NCI-H2171 (cell line): Measurements from ENCODE around the gene C5orf47.
A peak's percentile ranks its signal among the peaks of the same experiment; 100 is the strongest.
"Not testable (repeated sequence)": the region's sequence is repeated elsewhere in the genome, so short reads cannot be mapped to it uniquely, and the experiment has no call there.

Experiments used
- DNase-seq: peaks from one replicate; lab custom pipeline; 2025; lab: John Stamatoyannopoulos, UW

The C5orf47 gene

GRCh38 chr5:173970878-173971650, 17.9 kb upstream of the C5orf47 start:
- DNase-seq: no peak

- no peak for DNase-seq
These were observed 17.2 kb upstream of the C5orf47 start for GRCh38 chr5:173971681-173972345.

GRCh38 chr5:173972607-173972924, 16.4 kb upstream of the C5orf47 start:
- DNase-seq: no peak

- peak; percentile 17 for DNase-seq
These were observed 15.9 kb upstream of the C5orf47 start for GRCh38 chr5:173972925-173973615.

GRCh38 chr5:173973616-173973969, 15.4 kb upstream of the C5orf47 start:
- DNase-seq: no peak

GRCh38 chr5:173974688-173975239, 14.2 kb upstream of the C5orf47 start:
- no peak for DNase-seq

- DNase-seq: no peak
These were observed 7.7 kb upstream of the C5orf47 start for GRCh38 chr5:173981185-173981761.

GRCh38 chr5:173984218-173984617, 4.8 kb upstream of the C5orf47 start:
- no peak for DNase-seq

- no peak for DNase-seq
These were observed 587 bp downstream of the C5orf47 start for GRCh38 chr5:173989432-173990082.

- no peak for DNase-seq
These were observed 8.4 kb downstream of the C5orf47 start for GRCh38 chr5:173997331-173997730.

- no peak for DNase-seq
These were observed 9.6 kb downstream of the C5orf47 start for GRCh38 chr5:173998531-173998930.

- no peak for DNase-seq
These were observed 11.1 kb downstream of the C5orf47 start for GRCh38 chr5:174000076-174000475.

GRCh38 chr5:174003795-174004194, 14.8 kb downstream of the C5orf47 start:
- no peak for DNase-seq

GRCh38 chr5:174008922-174009321, 20.0 kb downstream of the C5orf47 start:
- no peak for DNase-seq

- no peak for DNase-seq
These were observed 21.4 kb downstream of the C5orf47 start for GRCh38 chr5:174010365-174010764.

- no peak for DNase-seq
These were observed 22.5 kb downstream of the C5orf47 start for GRCh38 chr5:174011441-174011840.

GRCh38 chr5:174020069-174020927, 31.3 kb downstream of the C5orf47 start:
- not testable (repeated sequence) for DNase-seq

- DNase-seq: no peak
These were observed 31.9 kb downstream of the C5orf47 start for GRCh38 chr5:174020928-174021304.

GRCh38 chr5:174022384-174023095, 33.6 kb downstream of the C5orf47 start:
- no peak for DNase-seq

- DNase-seq: no peak
These were observed 41.3 kb downstream of the C5orf47 start for GRCh38 chr5:174030286-174030685.
